PC-3 (cell line): Measurements from ENCODE around the gene UBE2E2.

Source experiments
- EZH2 ChIP-seq: fragments of 300-600 bp; sonication (generic); IDR thresholded peaks from one replicate; pipeline ENCODE4 v1.6.1; 2017; ENCODE audit warnings: antibody characterized with exemption, mild to moderate bottlenecking, low read length; ENCODE audit not compliant: unreplicated experiment
- EZH2phosphoT487 ChIP-seq: fragments of 300-600 bp; sonication (generic); IDR thresholded peaks from 2 replicates; pipeline ENCODE4 v1.6.1; 2018; ENCODE audit warnings: mild to moderate bottlenecking, antibody characterized with exemption, low read length, borderline replicate concordance
- TF ChIP-seq, protein P1 (sequence below): fragments of 300-600 bp; sonication (generic); conservative IDR thresholded peaks from 2 replicates; pipeline ENCODE4 v1.5.1; 2017; ENCODE audit warnings: antibody characterized with exemption, low read depth, mild to moderate bottlenecking, low read length

DNA sequence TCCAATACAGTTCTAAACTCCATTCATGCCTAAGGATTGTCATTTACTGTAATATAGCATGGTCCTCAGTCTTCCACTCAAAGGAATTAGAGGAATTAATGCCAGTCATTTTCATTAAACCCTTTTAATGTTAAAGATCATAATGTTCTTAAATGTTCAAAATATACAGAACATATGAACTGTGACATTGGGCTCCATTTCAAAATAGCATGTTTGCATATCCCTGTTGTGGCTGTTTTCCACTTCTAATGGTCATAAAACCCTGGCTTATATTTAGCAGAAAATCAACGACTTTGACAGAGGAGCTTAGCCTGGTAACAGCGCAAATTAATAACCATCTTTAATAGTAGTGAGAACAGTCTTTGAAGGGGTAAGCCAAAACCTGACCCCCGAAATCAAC, 260.7 kb downstream of the UBE2E2 start:
- TF ChIP-seq, protein P1, sequence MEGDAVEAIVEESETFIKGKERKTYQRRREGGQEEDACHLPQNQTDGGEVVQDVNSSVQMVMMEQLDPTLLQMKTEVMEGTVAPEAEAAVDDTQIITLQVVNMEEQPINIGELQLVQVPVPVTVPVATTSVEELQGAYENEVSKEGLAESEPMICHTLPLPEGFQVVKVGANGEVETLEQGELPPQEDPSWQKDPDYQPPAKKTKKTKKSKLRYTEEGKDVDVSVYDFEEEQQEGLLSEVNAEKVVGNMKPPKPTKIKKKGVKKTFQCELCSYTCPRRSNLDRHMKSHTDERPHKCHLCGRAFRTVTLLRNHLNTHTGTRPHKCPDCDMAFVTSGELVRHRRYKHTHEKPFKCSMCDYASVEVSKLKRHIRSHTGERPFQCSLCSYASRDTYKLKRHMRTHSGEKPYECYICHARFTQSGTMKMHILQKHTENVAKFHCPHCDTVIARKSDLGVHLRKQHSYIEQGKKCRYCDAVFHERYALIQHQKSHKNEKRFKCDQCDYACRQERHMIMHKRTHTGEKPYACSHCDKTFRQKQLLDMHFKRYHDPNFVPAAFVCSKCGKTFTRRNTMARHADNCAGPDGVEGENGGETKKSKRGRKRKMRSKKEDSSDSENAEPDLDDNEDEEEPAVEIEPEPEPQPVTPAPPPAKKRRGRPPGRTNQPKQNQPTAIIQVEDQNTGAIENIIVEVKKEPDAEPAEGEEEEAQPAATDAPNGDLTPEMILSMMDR, result no peak
- TF ChIP-seq EZH2 (no peak), EZH2phosphoT487 (no peak)
